HCT116 (cell line): ENCODE data around the gene ALPL. TPM values are rescaled to one million over a fixed set of nuclear protein-coding genes. Genes with fewer than 3 reads are reported as not detected.

Source experiments
- ATAC-seq: fragments of 200-7000 bp; cut with Tn5 transposase; 2 replicates; pipeline ENCODE4 v1.9.1; 2020; ENCODE audit warnings: mild to moderate bottlenecking, moderate library complexity
- BruUV-seq: library from RNA; stranded (reverse); fragments of 400-500 nt; replicated peaks from 2 replicates; lab custom pipeline; 2021; lab: Mats Ljungman, UMichigan
- CTCF ChIA-PET: fragments of 300-600 bp; sonication (Branson Sonifier 250); formaldehyde crosslinking; loops from one replicate; lab custom pipeline; 2021; ENCODE audit warnings: antibody characterized with exemption; lab: Charles Lee
- POLR2A ChIA-PET: fragments of 300-600, 350-600 bp; sonication (Branson Sonifier 250); formaldehyde crosslinking; loops from one replicate; lab custom pipeline; 2021; ENCODE audit warnings: antibody characterized with exemption; lab: Charles Lee
- RAD21 ChIA-PET, 2 experiments: fragments of 300-600 bp; sonication (Branson Sonifier 250); formaldehyde crosslinking; loops; one replicate each; lab custom pipeline; 2023; ENCODE audit warnings: low total read pairs in 2 of 2; ENCODE audit not compliant: uncharacterized antibody in 2 of 2, unreplicated experiment in 2 of 2, low non-redundant PET in 1 of 2; lab: Charles Lee
- DNase-seq: peaks from one replicate; pipeline ENCODE4 v3.0.0-alpha.2; 2010; ENCODE audit warnings: low read depth, low spot score
- H2AFZ ChIP-seq: fragments of 200-600 bp; shearing (Covaris generic), sonication (generic); 2 replicates; pipeline ENCODE4 v1.6.1; 2017; ENCODE audit warnings: low read depth, mixed run types, mixed read lengths, antibody characterized with exemption, low read length; ENCODE audit not compliant: poor library complexity, severe bottlenecking
- H3K27ac ChIP-seq: 2 replicates; pipeline ENCODE4 v1.5.1; 2012; ENCODE audit warnings: low read depth, low read length
- H3K27me3 ChIP-seq: fragments of 200-600 bp; sonication (generic); 2 replicates; pipeline ENCODE4 v1.6.1; 2016; ENCODE audit warnings: mixed run types, low read length, mixed read lengths; ENCODE audit not compliant: insufficient read depth
- H3K36me3 ChIP-seq, 2 experiments: fragments of 200-500 bp in 1 of 2; fragments of 200-600 bp in 1 of 2; sonication (Bioruptor generic) in 1 of 2; sonication (generic) in 1 of 2; 2 replicates each; pipeline versions ENCODE4 v1.5.1 to v1.6.1; 2014 to 2016; ENCODE audit warnings: low read length in 2 of 2, inconsistent platforms in 1 of 2, mixed read lengths in 1 of 2, mixed run types in 1 of 2; ENCODE audit not compliant: insufficient read depth in 2 of 2, control insufficient read depth in 1 of 2
- H3K4me1 ChIP-seq, 2 experiments: fragments of 200-600 bp in 1 of 2; sonication (generic) in 1 of 2; 2 replicates each; pipeline versions ENCODE4 v1.5.1 to v1.6.1; 2012 to 2017; ENCODE audit warnings: low read length in 2 of 2, inconsistent platforms in 1 of 2, mild to moderate bottlenecking in 1 of 2, mixed read lengths in 1 of 2, mixed run types in 1 of 2, moderate library complexity in 1 of 2; ENCODE audit not compliant: insufficient read depth in 2 of 2, control insufficient read depth in 1 of 2
- H3K4me2 ChIP-seq: fragments of 200-600 bp; sonication (generic); 2 replicates; pipeline ENCODE4 v1.6.1; 2017; ENCODE audit warnings: mixed run types, low read length, mixed read lengths
- H3K4me3 ChIP-seq, 2 experiments: fragments of 200-600 bp in 1 of 2; sonication (generic) in 1 of 2; replicated peaks in 1 of 2; 2 replicates each; pipeline ENCODE4 v1.5.1; 2011 to 2016; ENCODE audit warnings: low read length in 2 of 2, control low read depth in 1 of 2, low read depth in 1 of 2, mild to moderate bottlenecking in 1 of 2, mixed read lengths in 1 of 2, mixed run types in 1 of 2
- H3K79me2 ChIP-seq: fragments of 200-600 bp; sonication (generic); 2 replicates; pipeline ENCODE4 v1.6.1; 2017; ENCODE audit warnings: mild to moderate bottlenecking, mixed run types, low read length, moderate library complexity, mixed read lengths; ENCODE audit not compliant: insufficient read depth
- H3K9ac ChIP-seq: fragments of 200-600 bp; sonication (generic); 2 replicates; pipeline ENCODE4 v1.6.1; 2016; ENCODE audit warnings: low read length, mixed read lengths
- H3K9me2 ChIP-seq: fragments of 200-600 bp; sonication (generic), shearing (Covaris generic); 2 replicates; pipeline ENCODE4 v1.6.1; 2017; ENCODE audit warnings: mixed run types, mild to moderate bottlenecking, moderate library complexity; ENCODE audit not compliant: insufficient read depth
- H3K9me3 ChIP-seq, 2 experiments: fragments of 200-500 bp in 1 of 2; fragments of 200-600 bp in 1 of 2; sonication (Bioruptor generic) in 1 of 2; sonication (generic) in 1 of 2; 2 replicates each; pipeline ENCODE4 v1.6.1; 2014 to 2017; ENCODE audit warnings: low read length in 2 of 2, mixed read lengths in 2 of 2, inconsistent platforms in 1 of 2, low read depth in 1 of 2, mild to moderate bottlenecking in 1 of 2, mixed run types in 1 of 2, moderate library complexity in 1 of 2; ENCODE audit not compliant: control insufficient read depth in 1 of 2, insufficient read depth in 1 of 2
- H4K20me1 ChIP-seq: fragments of 200-600 bp; sonication (generic), shearing (Covaris generic); 2 replicates; pipeline ENCODE4 v1.6.1; 2017; ENCODE audit warnings: mixed run types, mild to moderate bottlenecking, moderate library complexity; ENCODE audit not compliant: insufficient read depth
- CEBPB ChIP-seq: IDR thresholded peaks from 2 replicates; pipeline ENCODE4 v1.6.1; 2012; ENCODE audit warnings: low read depth
- ELF1 ChIP-seq: IDR thresholded peaks from 2 replicates; pipeline ENCODE4 v1.6.1; 2012; ENCODE audit warnings: low read depth, borderline replicate concordance
- EZH2 ChIP-seq: fragments of 200-600 bp; sonication (generic); IDR thresholded peaks from 2 replicates; pipeline ENCODE4 v1.6.1; 2017; ENCODE audit warnings: antibody characterized with exemption, mixed run types
- EZH2phosphoT487 ChIP-seq: fragments of 200-600 bp; IDR thresholded peaks from 2 replicates; pipeline ENCODE4 v1.6.1; 2018; ENCODE audit warnings: antibody characterized with exemption, borderline replicate concordance
- JUND ChIP-seq: IDR thresholded peaks from 2 replicates; pipeline ENCODE4 v1.6.1; 2012
- RAD21 ChIP-seq: IDR thresholded peaks from 2 replicates; pipeline ENCODE4 v1.6.1; 2012; ENCODE audit warnings: low read depth, mild to moderate bottlenecking
- SRF ChIP-seq: IDR thresholded peaks from 2 replicates; pipeline ENCODE4 v1.6.1; 2012; ENCODE audit warnings: low read depth
- TCF7L2 ChIP-seq: IDR thresholded peaks from 2 replicates; pipeline ENCODE4 v1.7.0; 2011; ENCODE audit warnings: borderline replicate concordance, inconsistent platforms; ENCODE audit not compliant: insufficient read depth, insufficient read length; ENCODE audit errors: extremely low read depth
- intact Hi-C: fragments of 100-400 bp; cut with micrococcal nuclease; formaldehyde crosslinking; loops from 2 replicates; pipeline ENCODE4 v1.10.0; 2022
- total RNA-seq: library from RNA; stranded (reverse); gene quantifications from one replicate; pipeline ENCODE4 v1.2.1, GENCODE V29; 2021; ENCODE audit not compliant: unreplicated experiment
- TF ChIP-seq, protein P1 (sequence below): IDR thresholded peaks from 2 replicates; pipeline ENCODE4 v1.6.1; 2012
- TF ChIP-seq, protein P2 (sequence below): IDR thresholded peaks from 2 replicates; pipeline ENCODE4 v1.6.1; 2011; ENCODE audit warnings: mild to moderate bottlenecking, low read length, moderate library complexity; ENCODE audit not compliant: insufficient replicate concordance; ENCODE audit errors: extremely low read depth

ALPL gene
- total RNA-seq, 1 experiment from 2014 or later: 0.61 TPM

DNA sequence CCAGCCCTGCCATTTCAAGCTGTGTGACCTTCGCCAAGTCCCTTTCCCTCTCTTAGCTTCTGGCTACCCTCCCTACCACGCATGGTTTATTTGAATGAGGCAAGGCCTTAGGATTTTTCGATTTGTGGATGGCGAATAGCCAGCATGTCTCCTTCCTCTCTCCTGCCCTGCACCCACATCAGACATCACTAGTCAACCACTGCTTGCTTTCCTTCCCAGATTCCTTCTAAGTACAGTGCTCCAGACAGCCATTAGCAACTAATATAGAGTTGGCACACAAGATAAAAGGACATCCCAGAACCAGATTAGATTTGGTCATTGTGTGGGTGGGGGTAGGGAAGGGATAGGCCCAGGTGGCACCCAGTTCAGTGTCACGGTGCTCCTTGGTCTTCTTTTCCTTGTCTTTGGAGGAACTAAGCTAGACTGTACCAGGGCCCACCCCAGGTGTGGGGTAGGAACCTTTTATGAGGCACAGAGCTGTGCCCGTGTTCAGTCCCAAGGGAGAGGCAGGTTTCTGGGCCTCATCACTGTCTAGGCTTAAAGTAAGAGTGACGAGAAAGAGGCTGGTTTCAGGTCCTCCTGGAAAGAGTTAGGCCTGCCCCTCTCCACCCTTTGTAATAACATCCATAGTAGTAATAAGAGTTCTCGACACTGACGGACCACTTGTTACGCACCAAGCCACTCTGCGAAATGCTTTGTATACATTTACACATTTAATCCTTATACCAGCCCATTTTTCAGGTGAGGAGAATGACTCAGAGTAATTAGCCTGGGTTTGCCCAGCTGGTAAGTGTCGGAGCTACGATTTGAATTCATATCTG is 8.6 kb downstream of the ALPL start:
- H3K4me3 ChIP-seq: no peak overlapping the region
- RAD21 ChIA-PET: no interaction called here
- no peaks in the 10 kb centered on the region for H3K9me3 ChIP-seq
- no peaks in the 10 kb centered on the region for H4K20me1 ChIP-seq
- DNase-seq (no peak), ATAC-seq (no peak)
- H3K27ac ChIP-seq: no peak overlapping the region
- TF ChIP-seq EZH2phosphoT487 (no peak), ELF1 (no peak), EZH2 (no peak), RAD21 (no peak), TCF7L2 (no peak), JUND (no peak), CEBPB (no peak), SRF (no peak)
- TF ChIP-seq, protein P1, sequence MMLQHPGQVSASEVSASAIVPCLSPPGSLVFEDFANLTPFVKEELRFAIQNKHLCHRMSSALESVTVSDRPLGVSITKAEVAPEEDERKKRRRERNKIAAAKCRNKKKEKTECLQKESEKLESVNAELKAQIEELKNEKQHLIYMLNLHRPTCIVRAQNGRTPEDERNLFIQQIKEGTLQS: no peak
- TF ChIP-seq, protein P2, sequence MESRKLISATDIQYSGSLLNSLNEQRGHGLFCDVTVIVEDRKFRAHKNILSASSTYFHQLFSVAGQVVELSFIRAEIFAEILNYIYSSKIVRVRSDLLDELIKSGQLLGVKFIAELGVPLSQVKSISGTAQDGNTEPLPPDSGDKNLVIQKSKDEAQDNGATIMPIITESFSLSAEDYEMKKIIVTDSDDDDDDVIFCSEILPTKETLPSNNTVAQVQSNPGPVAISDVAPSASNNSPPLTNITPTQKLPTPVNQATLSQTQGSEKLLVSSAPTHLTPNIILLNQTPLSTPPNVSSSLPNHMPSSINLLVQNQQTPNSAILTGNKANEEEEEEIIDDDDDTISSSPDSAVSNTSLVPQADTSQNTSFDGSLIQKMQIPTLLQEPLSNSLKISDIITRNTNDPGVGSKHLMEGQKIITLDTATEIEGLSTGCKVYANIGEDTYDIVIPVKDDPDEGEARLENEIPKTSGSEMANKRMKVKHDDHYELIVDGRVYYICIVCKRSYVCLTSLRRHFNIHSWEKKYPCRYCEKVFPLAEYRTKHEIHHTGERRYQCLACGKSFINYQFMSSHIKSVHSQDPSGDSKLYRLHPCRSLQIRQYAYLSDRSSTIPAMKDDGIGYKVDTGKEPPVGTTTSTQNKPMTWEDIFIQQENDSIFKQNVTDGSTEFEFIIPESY: no peak
- BruUV-seq: no TSS peak
- intact Hi-C loops: loop anchor here (10.0 kb wide), 1 partner anchor 137 kb away; no protein-coding TSS in a partner anchor
- H3K36me3 ChIP-seq: no peaks in the 10 kb centered on the region
- no peaks in the 10 kb centered on the region for H3K9me2 ChIP-seq
- H3K4me1 ChIP-seq: peaks cover 0 to 10% of the 10 kb centered on the region in 2 experiments; a peak in 2 of 4 replicates
- CTCF ChIA-PET: interaction anchor here (1.5 kb wide), 1 partner anchor 9 kb away, joined by 4 read pairs; the partner anchor contains the start of gene ALPL
- H3K9ac ChIP-seq: no peak overlapping the region
- no peak overlapping the region for H3K4me2 ChIP-seq
- H3K27me3 ChIP-seq: no peaks in the 10 kb centered on the region
- H3K79me2 ChIP-seq: no peaks in the 10 kb centered on the region
- no peak overlapping the region for H2AFZ ChIP-seq
- POLR2A ChIA-PET: no interaction called here
